ENCODE data around the gene BAHCC1.
"Not testable (repeated sequence)": the region's sequence is repeated elsewhere in the genome, so short reads cannot be mapped to it uniquely, and the experiment has no call there.

Gene BAHCC1

GRCh38 chr17:81414756-81415516, 19.7 kb downstream of the BAHCC1 start:
- DNase-seq: no peak

- DNase-seq: no peak
Observed at GRCh38 chr17:81415681-81416080, 20.4 kb downstream of the BAHCC1 start.

- no peak for DNase-seq
Observed at GRCh38 chr17:81416612-81417011, 21.4 kb downstream of the BAHCC1 start.

- DNase-seq: no peak
Observed at GRCh38 chr17:81417049-81417878, 22.0 kb downstream of the BAHCC1 start.

GRCh38 chr17:81417879-81418709, 22.8 kb downstream of the BAHCC1 start:
- no peak for DNase-seq

GRCh38 chr17:81418710-81419318, 23.6 kb downstream of the BAHCC1 start:
- DNase-seq: no peak

GRCh38 chr17:81419319-81419885, 24.1 kb downstream of the BAHCC1 start:
- no peak for DNase-seq

GRCh38 chr17:81419886-81420768, 24.9 kb downstream of the BAHCC1 start:
- no peak for DNase-seq

GRCh38 chr17:81420769-81421462, 25.7 kb downstream of the BAHCC1 start:
- DNase-seq: no peak

- no peak for DNase-seq
Observed at GRCh38 chr17:81422776-81423697, 27.8 kb downstream of the BAHCC1 start.

GRCh38 chr17:81423698-81424071, 28.4 kb downstream of the BAHCC1 start:
- no peak for DNase-seq

- no peak for DNase-seq
Observed at GRCh38 chr17:81424151-81425017, 29.1 kb downstream of the BAHCC1 start.

GRCh38 chr17:81425041-81425440, 29.8 kb downstream of the BAHCC1 start:
- not testable (repeated sequence) for DNase-seq

GRCh38 chr17:81425716-81426392, 30.6 kb downstream of the BAHCC1 start:
- DNase-seq: not testable (repeated sequence)

GRCh38 chr17:81426393-81427172, 31.3 kb downstream of the BAHCC1 start:
- no peak for DNase-seq

GRCh38 chr17:81427173-81428120, 32.2 kb downstream of the BAHCC1 start:
- DNase-seq: no peak

Data from activated CD4-positive, CD25-positive, alpha-beta regulatory T cell treated with anti-CD3 and anti-CD28 coated beads, Interleukin-2, amount 50 U/mL, for 72 hours (primary cell).